ENCODE results near the gene RPS4Y1. TPM values are rescaled to one million over a fixed set of nuclear protein-coding genes. Genes with fewer than 3 reads are reported as not detected.

The RPS4Y1 gene
- total and polyA plus RNA-seq, 7 donors = 197 to 320 TPM; not detected in 5

GRCh38 chrY:2846791-2847190 lies 5.4 kb downstream of the RPS4Y1 start:
- no peak overlapping the region for H3K4me3 ChIP-seq

GRCh38 chrY:2848384-2848783 lies 7.0 kb downstream of the RPS4Y1 start:
- DNase-seq (no peak), ATAC-seq (no peak)
- Histone ChIP-seq H3K9me3 (no peaks in the 10 kb centered on the region), H3K27me3 (ENCODE audit: insufficient read depth in 3 of 3, low read length in 2 of 3) (no peaks in the 10 kb centered on the region), H3K36me3 (ENCODE audit: insufficient read depth in 1 of 2, low read depth in 1 of 2) (no peaks in the 10 kb centered on the region), H3K4me1 (no peaks in the 10 kb centered on the region), H3K27ac (no peak overlapping the region), H3K4me3 (no peak overlapping the region)
- WGBS, 3 donors = 96 to 100% methylated on average over 2 of the region's 2 CpGs; no CpG with 5 or more reads in 1 of the 3 donors
- intact Hi-C loops (cut with DNase I) = no loop called here
- TF ChIP-seq CTCF (IDR thresholded peaks at IDR 0.05) = no peak

More at GRCh38 chrY:2846791-2847190, 5.4 kb downstream of the RPS4Y1 start:
- WGBS, 3 donors = 82 to 87% methylated on average over 4 of the region's 4 CpGs; no CpG with 5 or more reads in 1 of the 3 donors
- no peak for DNase-seq
- TF ChIP-seq CTCF (IDR thresholded peaks at IDR 0.05) = no peak
- no peaks in the 10 kb centered on the region for H3K36me3 ChIP-seq (ENCODE audit: insufficient read depth in 1 of 2, low read depth in 1 of 2)
- H3K27ac ChIP-seq = no peak overlapping the region
- no peak for ATAC-seq
- H3K9me3 ChIP-seq = no peaks in the 10 kb centered on the region
- no peaks in the 10 kb centered on the region for H3K27me3 ChIP-seq (ENCODE audit: insufficient read depth in 3 of 3, low read length in 2 of 3)
- H3K4me1 ChIP-seq = no peaks in the 10 kb centered on the region
- intact Hi-C loops (cut with DNase I) = no loop called here

- ATAC-seq (no peak), DNase-seq (no peak)
- intact Hi-C loops (cut with DNase I) = no loop called here
- no peak for TF ChIP-seq CTCF (IDR thresholded peaks at IDR 0.05)
- no peaks in the 10 kb centered on the region for H3K27me3 ChIP-seq (ENCODE audit: insufficient read depth in 3 of 3, low read length in 2 of 3)
- no peaks in the 10 kb centered on the region for H3K4me1 ChIP-seq
- H3K36me3 ChIP-seq (ENCODE audit: insufficient read depth in 1 of 2, low read depth in 1 of 2) = no peaks in the 10 kb centered on the region
- H3K9me3 ChIP-seq = no peaks in the 10 kb centered on the region
- H3K4me3 ChIP-seq = no peak overlapping the region
- no peak overlapping the region for H3K27ac ChIP-seq
- 95 to 100% methylated on average over 1 of the region's 1 CpG; no CpG with 5 or more reads in 1 of the 3 donors for WGBS, 3 donors
These were observed 8.0 kb downstream of the RPS4Y1 start for GRCh38 chrY:2849368-2849767.

GRCh38 chrY:2854145-2854774 lies 12.9 kb downstream of the RPS4Y1 start:
- intact Hi-C loops (cut with DNase I) = no loop called here
- no peak for DNase-seq
- no peak for TF ChIP-seq CTCF (IDR thresholded peaks at IDR 0.05)
- 95% methylated on average over 6 of the region's 6 CpGs; no CpG with 5 or more reads in 1 of the 3 donors for WGBS, 3 donors
- H3K4me1 ChIP-seq = no peaks in the 10 kb centered on the region
- H3K9me3 ChIP-seq = no peaks in the 10 kb centered on the region
- no peaks in the 10 kb centered on the region for H3K27me3 ChIP-seq (ENCODE audit: insufficient read depth in 3 of 3, low read length in 2 of 3)
- no peak for ATAC-seq
- no peak overlapping the region for H3K27ac ChIP-seq
- H3K4me3 ChIP-seq = no peak overlapping the region
- H3K36me3 ChIP-seq (ENCODE audit: insufficient read depth in 1 of 2, low read depth in 1 of 2) = no peaks in the 10 kb centered on the region

GRCh38 chrY:2857068-2857467 lies 15.7 kb downstream of the RPS4Y1 start:
- intact Hi-C loops (cut with DNase I) = no loop called here
- DNase-seq (no peak), ATAC-seq (no peak)
- no peaks in the 10 kb centered on the region for H3K36me3 ChIP-seq (ENCODE audit: insufficient read depth in 1 of 2, low read depth in 1 of 2)
- H3K4me3 ChIP-seq = no peak overlapping the region
- H3K27me3 ChIP-seq (ENCODE audit: insufficient read depth in 3 of 3, low read length in 2 of 3) = no peaks in the 10 kb centered on the region
- no peaks in the 10 kb centered on the region for H3K9me3 ChIP-seq
- no peaks in the 10 kb centered on the region for H3K4me1 ChIP-seq
- 94 to 95% methylated on average over 5 of the region's 5 CpGs; no CpG with 5 or more reads in 1 of the 3 donors for WGBS, 3 donors
- no peak for TF ChIP-seq CTCF (IDR thresholded peaks at IDR 0.05)
- H3K27ac ChIP-seq = no peak overlapping the region

All from psoas muscle (tissue), 8 donors.